ENCODE measurements around the gene CABP5.
"Not testable (repeated sequence)": the region's sequence is repeated elsewhere in the genome, so short reads cannot be mapped to it uniquely, and the experiment has no call there.

CABP5 gene

DNA sequence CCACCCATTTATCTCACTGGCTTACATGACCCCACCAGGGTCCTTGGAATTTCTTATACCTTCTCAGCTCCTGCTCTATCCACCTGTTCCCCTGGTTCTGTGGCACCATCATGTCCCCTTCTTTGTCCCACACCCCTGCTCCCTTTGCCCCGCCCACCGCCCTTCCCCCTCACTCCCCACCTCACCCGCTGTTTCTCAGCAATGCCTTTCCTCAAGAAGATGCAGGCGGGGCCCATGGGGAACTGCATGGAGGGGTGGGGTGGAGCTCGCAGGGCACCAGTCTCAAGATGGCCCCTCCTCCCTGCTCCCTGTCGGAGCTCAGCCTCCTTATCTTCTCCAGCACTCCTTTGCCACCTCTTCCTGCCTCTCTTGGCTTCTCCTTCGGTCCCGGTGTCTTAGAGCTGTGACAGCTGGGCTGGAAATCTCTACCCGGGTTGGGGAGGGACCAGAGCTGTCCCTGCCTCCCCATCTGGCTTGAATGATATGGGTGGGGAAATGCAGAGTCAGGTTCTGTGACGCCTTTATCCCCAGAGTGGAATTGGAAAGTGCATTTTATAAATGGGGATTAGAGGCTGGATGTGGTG is at the start of gene CABP5:
Gene CABP5 (minus strand): TSS at position 405 of the 584 bp plus-strand sequence. CDS start 157 bp downstream, at position 248.
- DNase-seq, result no peak

- not testable (repeated sequence) for DNase-seq
These were observed 47.3 kb upstream of the CABP5 start for GRCh38 chr19:48091111-48091718.

- no peak for DNase-seq
These were observed 46.5 kb upstream of the CABP5 start for GRCh38 chr19:48090281-48090802.

DNA sequence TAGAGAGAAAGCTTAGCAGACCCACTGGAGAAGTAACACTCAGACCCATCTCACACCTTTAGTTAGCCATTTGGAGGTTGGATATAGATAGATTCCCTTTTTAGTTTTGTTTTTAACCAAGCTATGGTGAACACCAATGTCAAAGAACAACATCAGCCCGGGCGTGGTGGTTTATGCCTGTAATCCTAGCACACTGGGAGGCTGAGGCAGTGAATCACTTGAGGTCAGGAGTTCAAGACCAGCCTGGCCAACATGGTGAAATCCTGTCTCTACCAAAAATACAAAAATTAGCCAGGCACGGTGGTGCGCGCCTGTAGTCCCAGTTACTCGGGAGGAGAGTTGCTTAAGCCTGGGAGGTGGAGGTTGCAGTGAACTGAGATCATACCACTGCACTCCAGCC is 45.1 kb upstream of the CABP5 start:
- DNase-seq, result not testable (repeated sequence)

DNA sequence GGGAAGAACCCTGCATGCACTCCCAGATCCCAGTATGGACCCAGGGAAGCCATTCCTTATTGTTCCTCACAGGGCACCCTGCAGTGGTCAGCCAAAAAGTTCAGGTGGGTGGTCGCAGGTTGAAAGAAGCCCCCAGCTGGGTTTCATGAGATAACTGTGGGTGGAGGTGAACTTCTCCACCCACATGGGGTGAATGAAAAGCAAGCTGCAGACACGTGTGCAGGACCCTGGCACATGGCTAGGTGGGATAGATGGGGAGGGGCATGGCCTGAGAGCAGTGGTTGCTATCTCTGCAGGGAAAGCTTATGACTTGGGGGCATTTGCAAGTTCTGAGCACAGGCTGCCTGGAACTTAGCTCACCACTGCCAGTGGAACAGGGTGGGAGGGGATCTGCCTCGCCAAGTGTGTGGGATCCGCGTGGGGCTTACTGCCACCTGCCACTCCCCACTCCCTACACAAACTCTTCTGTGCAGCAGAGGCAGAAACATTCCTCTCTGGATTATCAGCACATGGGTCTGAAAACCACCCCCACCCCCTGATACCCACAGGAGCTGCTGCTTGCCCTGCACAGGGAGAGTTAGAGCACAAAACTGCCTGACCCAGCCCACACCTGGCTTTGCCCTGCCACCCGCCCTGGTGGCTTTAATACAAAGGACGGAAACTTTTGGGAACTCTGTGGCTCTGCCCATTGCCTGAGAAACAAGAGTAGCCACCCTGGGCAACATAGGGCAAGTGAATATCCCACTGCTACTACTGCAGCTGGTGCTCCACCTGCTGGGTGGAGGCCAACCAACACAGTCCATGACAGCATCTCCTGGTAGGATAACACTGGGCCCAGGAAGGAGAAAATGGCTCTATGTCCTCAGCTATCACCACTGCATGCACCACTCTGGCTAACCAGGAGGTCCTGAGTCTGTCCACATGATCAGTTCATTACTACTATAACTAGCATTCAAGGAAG is 42.3 kb upstream of the CABP5 start:
- DNase-seq, result no peak

DNA sequence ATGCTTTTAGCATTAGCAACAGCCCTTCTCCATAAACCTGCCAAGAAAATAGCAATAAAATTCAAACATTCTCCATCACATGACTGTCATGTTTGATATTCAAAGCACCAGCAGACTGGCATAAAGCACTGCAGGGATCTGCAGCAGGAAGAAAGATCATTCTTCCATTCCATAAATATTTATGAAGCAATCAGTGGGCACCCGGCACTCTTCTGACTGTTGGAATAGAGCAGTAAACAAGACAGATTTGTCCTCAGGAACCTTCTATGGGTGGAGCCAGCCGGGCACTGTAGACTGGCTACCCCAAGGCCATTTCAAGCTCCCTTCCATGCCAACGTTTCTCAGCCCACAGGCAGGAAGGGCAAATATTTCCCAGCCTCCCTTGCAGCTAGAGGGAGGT is 41.2 kb upstream of the CABP5 start:
- DNase-seq, result no peak

- no peak for DNase-seq
These were observed 37.2 kb upstream of the CABP5 start for GRCh38 chr19:48081106-48081505.

DNA sequence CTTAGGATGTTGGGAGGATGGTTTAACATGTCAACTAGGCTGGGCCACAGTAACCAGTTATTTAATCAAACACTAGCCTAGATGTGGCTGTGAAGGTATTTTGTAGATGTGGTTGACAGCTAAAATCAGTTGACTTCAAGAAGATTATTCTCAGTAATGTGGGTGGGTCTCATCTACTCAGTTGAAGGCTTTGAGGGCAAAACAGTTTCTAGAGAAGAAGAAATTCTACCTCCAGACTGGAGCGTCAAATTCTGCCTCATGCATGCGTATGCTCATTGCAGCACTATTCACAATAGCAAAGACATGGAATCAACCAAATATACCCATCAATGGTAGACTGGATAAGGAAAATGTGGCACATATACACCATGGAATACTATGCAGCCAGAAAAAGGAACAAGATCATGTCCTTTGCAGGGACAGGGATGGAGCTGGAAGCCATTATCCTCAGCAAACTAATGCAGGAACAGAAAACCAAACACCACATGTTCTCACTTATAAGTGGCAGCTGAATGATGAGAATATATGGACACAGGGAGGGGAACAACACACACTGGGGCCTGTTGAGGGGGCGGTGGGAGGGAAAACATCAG is 26.4 kb upstream of the CABP5 start:
- DNase-seq, result not testable (repeated sequence)

DNA sequence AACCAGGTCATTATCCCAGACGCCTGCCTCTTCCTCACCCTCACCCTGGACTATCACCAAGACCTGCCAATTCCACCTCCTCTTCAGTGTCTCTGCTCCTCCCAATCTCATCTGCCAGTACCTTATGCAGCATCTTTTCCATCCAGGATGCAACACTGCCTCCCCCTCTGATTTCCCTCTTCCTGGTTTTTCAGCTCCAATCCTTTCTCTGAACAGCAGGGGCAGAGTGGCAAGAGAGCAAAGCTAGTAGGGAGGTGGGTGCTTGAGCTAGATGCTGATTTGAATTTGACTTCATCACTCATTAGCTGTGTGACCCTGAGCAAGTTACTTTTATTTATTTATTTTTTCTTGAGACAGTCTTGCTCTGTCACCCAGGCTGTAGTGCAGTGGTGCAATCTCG is 25.6 kb upstream of the CABP5 start:
- no peak for DNase-seq

DNA sequence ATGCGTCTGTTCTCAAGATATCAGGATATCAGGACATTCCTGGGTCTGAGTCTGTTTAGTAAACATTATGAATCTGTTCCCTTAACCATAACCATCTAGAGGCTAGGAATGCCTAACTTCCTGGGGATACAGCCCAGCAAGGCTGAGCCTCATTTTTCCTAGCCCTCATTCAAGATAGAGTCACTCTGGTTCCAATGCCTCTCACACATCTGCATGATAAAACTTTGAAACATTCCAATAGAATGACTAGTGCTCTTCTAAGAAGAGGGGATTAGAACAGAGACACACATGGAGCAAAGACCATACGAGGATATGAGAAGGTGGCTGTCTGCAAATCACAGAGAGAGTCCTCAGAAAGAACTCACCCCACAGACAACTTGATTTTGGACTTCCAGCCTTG is 20.6 kb upstream of the CABP5 start:
- DNase-seq, result no peak

DNA sequence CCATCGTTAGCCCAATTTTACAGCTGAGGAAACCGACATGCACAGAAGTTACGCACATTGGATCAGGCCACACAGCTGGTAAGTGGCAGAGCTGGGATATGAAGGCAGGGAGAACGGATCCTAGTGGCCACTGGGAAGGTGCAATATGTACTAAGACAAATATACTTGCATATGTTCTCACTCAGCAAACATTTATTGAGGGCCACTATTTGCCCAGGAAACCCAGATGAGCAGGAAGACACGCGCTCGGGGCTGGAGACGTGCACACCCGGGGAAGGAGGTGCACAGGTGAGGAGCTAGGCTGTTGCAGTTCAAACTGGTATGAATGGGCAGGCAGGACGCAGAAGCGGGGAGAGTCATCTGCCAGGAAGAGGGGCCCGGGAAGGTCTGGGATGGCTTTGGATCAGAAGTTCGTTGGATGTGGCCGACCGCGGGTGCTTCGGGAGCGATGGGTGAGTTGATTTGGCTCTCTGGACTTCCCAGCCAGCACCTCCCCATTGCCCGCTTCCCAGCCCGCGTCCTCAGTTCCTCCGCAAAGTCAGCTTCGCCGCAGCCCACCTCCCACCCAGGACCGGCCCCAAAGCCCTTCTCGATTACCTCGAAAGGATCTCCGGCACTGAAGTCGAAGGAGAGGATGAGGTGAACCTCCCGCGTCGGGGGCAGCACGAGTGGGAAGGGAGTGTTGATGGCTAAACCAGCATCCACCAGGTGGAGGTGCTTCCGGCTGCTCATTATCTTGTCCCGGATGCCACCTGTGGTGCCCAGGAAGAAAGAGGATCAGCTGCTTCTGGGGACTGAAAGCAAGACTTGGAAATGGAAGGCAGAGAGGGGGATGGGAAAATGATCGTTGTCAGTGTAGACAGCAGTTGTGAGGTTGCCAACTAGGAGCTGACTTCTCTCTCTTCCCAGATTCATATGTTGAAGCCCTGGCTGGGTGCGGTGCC is 17.8 kb upstream of the CABP5 start:
- DNase-seq, result no peak

DNA sequence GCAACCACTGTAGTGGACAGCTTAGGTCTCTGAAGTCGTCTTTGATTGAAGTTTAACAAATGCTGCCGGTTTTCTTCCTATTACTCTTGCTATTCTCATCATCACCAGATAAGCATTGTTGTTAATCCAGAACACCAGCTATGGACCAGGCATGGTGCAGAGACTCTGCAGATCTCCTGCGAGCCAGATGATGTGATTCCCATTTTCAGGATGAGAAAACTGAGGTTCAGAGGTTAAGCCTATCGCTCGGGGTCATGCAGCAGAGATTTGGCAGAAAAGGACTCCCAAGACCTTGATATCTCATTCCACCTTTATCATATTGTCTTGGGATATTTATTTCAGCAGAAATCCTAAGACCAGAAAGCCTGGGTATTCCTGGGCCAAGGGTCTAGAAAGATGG is 16.5 kb upstream of the CABP5 start:
- no peak for DNase-seq

GRCh38 chr19:48059331-48059730 is 15.5 kb upstream of the CABP5 start:
- no peak for DNase-seq

DNA sequence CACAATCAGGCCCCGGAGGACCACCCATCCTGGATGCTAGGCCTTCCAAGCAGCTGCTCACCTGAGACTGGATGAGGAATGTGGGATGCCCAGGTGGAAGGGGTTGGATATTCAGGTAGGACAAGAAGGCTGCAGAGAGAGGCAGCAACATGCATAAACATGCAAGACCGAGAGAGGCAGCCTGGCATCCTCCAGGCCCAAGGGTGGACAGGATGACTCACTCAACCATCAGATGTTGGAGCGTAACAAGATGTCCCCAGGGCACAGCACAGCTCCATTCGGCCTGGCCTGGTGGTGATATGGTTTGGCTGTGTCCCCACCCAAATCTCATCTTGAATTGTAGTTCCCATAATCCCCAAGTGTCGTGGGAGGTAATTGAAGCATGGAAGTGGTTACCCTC is 10.0 kb upstream of the CABP5 start:
- DNase-seq, result no peak

GRCh38 chr19:48053076-48053475 is 9.2 kb upstream of the CABP5 start:
- no peak for DNase-seq

DNA sequence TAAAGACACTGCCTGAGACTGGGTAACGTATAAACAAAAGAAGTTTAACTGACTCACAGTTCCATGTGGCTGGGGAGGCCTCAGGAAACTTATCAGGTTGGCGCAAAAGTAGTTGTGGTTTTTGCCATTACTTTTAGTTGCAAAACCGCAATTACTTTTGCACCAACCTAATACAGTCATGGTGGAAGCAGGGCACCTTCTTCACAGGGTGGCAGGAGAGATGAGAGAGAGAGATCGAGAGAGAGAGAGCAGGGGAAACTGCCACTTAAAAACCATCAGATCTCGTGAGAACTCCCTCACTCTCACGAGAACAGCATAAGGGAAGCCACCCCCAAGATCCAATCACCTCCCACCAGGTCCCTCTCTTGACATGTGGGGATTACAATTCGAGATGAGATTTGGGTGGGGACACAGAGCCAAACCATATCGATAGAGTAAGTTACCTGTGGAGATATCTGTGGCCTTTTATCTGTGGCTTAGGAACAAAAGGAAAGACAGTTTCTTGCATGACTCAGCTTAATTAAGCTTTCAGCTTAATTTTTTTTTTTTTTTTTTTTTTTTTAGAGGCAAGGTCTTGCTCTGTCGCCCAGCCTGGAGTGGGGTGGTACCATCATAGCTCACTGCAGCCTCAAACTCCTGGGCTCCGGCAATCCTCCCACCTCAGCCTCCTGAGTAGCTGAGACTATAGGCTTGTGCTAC is 7.6 kb upstream of the CABP5 start:
- no peak for DNase-seq

DNA sequence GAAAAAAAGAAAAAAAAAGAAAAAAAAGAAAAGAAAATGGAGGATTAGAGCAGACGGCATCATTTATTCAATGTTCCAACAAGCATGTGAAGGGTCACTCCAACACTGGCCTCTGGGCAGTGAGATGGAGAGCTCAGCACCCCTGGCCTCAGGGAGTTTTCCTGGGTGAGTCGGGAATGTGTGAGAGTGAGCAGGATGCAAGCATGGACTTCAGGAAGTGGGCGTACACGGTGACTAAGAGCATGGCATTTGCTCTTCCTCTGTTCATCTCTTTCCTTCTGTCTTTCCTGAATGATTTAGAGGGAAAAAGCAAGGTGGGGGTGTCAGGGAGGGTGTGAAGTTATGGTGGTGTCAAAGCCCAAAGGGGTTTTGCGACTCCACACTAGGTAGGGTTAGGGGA is 682 bp upstream of the CABP5 start:
- DNase-seq, result no peak

GRCh38 chr19:48041877-48042580 is 1.9 kb downstream of the CABP5 start:
- no peak for DNase-seq

- DNase-seq, result no peak
These were observed 7.1 kb downstream of the CABP5 start for GRCh38 chr19:48036765-48037164.

DNA sequence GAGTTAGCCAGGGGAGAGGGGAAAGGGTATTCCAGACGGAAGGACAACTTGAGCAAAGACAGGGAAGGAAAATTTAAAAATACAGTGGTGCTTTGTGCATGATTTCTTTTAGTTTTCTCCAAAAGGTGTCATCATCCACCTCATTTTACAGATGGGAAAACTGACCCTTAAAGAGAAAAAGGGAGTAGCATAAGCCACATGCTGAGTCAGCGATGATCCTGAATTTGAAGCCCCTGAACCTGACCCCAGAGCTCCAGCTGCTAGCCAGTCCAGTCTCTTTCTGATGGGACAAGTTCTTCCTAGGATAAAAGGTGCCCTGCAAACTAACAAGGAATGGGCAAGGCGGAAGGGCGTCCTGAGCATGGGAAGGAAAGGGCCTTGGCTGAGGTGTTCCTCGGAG is 10.3 kb downstream of the CABP5 start:
- no peak for DNase-seq

GRCh38 chr19:48030073-48030472 is 13.8 kb downstream of the CABP5 start:
- no peak for DNase-seq
